AG08395 (cell line): ENCODE measurements around the gene CASR.

Source experiments
- DNase-seq: peaks from one replicate; pipeline ENCODE4 v3.0.0; 2012; ENCODE audit warnings: mixed read lengths, low spot score

The CASR gene

GRCh38 chr3:122307094-122307687 is 123.7 kb downstream of the CASR start:
- no peak for DNase-seq

DNA sequence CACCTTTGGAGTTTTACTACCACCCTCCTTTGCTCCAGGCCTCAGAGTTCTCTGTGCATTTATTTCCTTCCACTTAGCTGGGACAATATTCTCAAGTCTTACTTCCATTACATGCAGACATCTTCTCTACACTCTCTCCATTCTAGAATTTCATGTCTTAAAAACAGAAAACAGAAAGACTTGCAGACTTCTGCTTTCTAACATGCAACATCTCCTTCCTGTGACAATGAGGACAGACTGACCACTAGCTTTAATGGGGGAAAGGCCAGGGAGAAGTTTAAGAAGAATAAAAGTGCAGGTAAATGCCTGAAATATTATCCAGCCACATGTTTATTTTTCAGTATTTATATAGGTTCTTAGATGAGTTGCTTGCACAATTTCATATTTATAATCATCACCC is 124.5 kb downstream of the CASR start:
- no peak for DNase-seq

GRCh38 chr3:122310361-122310760 is 126.9 kb downstream of the CASR start:
- DNase-seq, result no peak

GRCh38 chr3:122312826-122313225 is 129.4 kb downstream of the CASR start:
- DNase-seq, result no peak

DNA sequence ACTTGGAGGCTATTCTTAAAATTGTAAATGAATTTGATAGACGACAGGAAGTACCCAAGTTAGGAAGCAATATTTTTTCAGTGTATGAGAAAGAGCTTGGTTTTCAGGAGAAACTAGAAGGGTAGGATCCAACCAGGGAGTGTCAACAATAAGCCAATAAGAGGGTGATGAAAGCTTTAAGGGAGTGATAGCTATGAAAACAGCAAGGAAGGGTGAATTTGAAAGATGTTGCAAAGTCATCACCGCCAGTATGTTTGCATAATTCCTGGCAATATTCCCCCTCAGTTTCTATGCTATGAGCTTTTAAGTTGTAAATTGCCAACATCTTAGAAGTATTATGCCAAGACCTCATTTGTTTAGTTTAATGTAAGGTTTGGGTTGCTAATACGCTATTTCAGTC is 129.8 kb downstream of the CASR start:
- no peak for DNase-seq

DNA sequence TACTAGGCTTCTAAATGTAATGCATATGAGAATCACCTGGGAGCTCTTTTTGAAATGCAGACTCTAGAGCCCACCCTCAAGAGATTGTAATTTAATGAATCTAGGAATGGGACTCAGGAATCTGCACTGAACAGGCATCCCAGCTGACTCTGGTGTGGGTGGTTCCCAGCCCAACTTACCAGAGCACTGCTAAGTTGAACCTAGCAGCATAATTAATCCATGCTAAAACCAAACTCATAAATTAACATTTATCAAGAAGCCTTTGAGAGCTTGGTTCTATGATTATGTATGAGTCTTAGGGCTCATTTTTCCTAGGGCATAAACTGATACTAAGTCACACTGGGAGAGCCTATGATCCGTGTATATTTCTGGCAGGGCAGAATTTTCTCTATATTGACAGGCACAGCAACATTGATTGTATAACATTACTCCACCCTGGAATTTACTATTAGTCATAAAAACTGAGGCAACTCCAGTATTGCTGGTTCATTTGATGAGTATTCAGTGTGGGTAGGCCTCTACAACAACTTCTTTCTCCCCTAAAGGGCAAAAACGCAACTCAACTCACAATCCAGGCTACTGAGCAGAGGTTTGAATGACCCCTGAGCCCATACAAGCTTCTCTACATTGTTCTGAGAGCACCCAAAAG is 130.9 kb downstream of the CASR start:
- DNase-seq, result no peak

GRCh38 chr3:122315619-122316018 is 132.2 kb downstream of the CASR start:
- DNase-seq, result no peak

DNA sequence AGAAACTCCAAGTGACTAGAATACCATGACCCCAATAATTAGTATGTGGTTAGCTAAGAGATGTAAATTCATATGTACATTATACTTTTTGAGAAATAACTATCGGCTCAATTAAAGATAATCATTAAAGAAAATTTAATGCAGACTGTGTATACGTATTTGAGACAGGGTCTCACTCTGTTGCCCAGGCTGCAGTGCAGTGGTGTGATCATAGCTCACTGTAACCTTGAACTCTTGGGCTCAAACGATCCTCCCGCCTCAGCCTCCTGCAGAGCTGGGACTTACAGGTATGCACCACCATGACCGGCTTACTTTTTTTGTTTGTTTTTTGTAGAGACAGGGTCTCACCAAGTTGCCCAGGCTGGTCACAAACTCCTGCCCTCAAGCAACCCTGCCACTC is 132.9 kb downstream of the CASR start:
- no peak for DNase-seq

DNA sequence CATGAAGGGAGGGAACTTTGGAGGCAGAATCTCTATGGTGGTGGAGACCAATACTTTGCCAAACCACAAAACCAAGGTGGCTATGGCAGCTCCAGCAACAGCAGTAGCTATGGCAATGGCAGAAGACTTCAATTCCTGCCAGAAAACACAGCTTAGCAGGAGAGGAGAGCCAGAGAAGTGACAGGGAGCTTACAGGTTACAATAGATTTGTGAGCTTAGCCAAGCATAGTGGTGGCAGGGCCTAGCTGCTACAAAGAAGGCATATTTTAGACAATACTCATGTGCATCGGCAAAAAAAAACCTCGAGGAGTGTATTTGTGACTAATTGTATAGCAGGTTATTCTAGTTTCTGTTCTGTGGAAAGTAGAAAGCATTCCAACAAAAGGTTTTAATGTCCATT is 135.2 kb downstream of the CASR start:
- DNase-seq, result no peak

- DNase-seq, result no peak
These were observed 138.9 kb downstream of the CASR start for GRCh38 chr3:122322095-122323075.

DNA sequence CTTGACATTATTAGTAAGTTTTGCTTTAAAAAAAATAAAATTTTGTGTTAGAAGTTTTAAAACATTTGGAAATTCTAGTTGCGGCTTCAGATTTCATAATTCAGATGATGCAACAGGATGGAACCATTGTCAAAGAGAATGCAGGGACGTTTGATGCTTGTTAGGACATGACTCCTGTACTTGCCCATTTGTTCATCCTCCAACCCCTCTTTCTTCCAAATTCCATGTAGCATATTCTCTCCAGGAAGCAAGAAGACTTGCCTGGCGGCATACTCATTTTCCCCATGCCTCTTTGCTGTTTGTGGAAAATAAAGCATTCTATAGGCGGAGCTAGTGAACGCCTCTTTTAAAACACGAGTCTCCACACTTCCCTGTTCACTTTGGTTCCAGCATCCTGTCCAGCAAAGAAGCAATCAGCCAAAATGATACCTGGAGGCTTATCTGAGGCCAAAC is 141.4 kb downstream of the CASR start, which contains the start of gene CSTA:
Gene CSTA, plus strand, starts transcription at position 378 of the 453 bp plus-strand sequence. Its CDS starts 45 bp downstream, at position 423.
- DNase-seq, result no peak

DNA sequence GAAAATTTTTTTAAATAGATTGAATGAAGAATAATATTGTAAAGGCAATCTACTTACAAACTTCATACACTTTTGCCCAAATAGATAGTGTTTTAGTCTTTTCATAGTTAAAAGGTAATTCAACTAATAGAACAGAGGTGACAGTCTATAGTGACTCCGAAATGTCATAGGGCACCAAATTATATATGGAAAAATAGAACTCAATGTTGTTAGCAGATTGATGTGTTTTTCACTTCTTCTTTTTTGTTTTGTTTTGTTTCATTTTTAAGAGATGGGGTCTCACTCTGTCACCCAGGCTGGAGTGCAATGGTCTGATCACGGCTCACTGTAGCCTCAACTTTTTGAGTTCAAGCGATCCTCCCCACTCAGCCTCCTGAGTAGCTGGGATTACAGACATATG is 142.3 kb downstream of the CASR start:
- no peak for DNase-seq

DNA sequence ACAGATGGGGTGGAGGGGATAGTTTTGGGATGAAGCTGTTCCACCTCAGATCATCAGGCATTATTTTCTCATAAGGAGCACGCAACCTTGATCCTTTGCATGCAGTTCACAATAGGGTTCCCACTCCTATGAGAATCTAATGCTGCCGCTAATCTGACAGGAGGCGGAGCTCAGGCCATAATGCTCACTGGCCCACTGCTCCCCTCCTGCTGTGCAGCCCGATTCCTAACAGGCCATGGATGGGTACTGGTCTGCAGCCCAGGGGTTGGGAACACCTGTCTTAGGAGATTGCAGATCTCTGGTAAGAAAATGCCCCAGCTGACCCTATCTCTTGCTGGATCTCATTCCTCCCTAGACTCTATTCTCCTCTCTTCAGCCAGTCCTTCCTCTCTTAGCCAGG is 148.4 kb downstream of the CASR start:
- DNase-seq, result no peak

GRCh38 chr3:122332551-122332950 is 149.1 kb downstream of the CASR start:
- DNase-seq, result no peak
